Lung microvascular endothelial cell (primary cell): ENCODE measurements around the gene GRK3. TPM values are rescaled to one million over a fixed set of nuclear protein-coding genes. Genes with fewer than 3 reads are reported as not detected.

ENCODE experiments used
- DNase-seq, 2 donors: peaks; one replicate each; pipeline versions ENCODE4 v3.0.0 to v3.0.0-alpha.2; 2010; ENCODE audit warnings: low read depth in 2 of 2
- total RNA-seq: library from RNA; depleted of rRNA; stranded (reverse); fragments of >200 nt; gene quantifications from 2 replicates; pipeline ENCODE4 v1.2.1, GENCODE V29; 2014

The GRK3 gene
- total RNA-seq, 1 donor from 2014 or later: 0.20 TPM

- no peak for DNase-seq
Measured at GRCh38 chr22:25758316-25758715, 193.8 kb downstream of the GRK3 start.

GRCh38 chr22:25759825-25760231, 195.4 kb downstream of the GRK3 start:
- peak; percentile 95 to 96 for DNase-seq

GRCh38 chr22:25760294-25760693, 195.8 kb downstream of the GRK3 start:
- no peak for DNase-seq

DNA sequence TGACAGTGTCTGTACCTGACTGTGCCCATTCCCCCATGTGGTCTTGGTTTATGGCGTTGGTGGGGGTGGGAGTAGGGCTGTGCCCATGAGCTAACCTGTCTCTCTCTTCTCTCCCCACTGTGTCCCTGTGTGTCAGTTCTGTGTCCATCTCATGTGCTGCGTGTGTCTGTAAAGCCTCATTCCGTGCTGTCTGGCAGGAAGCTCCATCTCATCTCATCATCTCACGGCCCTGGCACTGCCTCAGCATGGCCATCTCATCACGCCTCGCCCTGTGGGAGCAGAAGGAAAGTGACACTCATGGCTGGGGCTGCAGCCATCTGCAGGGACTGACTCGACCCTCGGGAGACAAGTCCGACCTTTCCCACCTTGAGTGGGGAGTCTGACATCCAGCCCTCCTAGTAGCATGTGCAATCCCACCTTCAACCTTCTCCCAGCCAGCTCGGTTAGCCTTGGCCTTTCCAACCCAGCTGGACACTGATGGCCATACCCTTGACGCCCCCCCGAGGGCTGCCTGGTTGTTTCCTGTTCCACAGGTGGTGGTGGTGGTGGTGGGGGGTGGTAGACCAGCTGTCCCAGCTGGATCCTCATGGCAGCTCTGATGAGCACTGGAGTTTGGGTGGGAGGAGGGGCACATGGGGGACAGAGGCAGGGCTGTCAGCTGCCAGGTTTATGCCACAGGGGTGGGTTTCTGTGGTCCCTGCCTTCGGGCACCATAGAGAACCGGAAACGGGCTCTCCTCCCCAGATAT, 196.5 kb downstream of the GRK3 start:
- DNase-seq: no peak

DNA sequence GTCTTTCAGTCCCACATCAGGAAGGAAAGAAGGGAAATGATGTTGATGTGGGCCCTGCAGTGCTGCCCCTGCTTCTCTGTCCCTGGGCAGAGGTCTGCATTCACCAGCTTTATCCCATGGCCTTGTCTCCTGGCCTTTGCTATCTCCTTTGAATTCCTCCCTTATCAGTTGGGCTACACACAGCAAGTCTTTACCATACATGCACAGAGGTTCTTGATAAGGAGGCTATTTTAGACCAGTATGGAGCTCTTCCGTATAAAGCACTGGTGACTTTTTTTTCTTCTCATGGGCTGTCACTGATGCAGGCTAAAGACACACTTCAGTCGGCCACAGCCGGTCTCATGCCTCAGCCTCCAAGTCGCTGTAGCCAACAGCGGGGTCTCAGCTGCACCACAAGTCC, 197.7 kb downstream of the GRK3 start:
- DNase-seq: peak in 1 of 2 donors; percentile 38

DNA sequence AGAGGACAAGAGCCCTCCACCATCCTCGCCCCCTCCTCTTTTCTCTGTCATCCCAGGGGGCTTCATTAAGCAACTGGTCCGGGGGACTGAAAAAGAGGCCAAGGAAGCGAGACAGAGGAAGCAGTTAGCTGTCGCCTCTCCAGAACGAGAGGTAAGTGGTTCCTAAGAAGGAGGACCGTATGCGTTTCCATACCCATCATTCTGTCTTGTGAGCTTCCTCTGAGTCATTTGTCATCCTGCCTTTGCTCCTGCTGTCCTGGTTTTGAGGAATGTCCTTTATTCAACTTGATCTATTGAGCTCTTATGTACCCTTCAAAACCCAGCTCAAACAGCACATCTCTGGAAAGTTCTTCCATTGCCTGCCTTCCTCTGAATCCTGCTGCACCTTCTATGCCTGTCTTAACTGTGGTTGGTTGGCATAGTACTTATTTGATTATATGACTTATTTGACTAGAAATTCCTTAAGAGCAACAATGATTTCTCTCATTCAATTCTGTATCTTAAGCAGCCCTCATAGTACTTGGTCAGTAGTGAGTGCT, 198.8 kb downstream of the GRK3 start:
- peak in 1 of 2 donors; percentile 47 for DNase-seq

DNA sequence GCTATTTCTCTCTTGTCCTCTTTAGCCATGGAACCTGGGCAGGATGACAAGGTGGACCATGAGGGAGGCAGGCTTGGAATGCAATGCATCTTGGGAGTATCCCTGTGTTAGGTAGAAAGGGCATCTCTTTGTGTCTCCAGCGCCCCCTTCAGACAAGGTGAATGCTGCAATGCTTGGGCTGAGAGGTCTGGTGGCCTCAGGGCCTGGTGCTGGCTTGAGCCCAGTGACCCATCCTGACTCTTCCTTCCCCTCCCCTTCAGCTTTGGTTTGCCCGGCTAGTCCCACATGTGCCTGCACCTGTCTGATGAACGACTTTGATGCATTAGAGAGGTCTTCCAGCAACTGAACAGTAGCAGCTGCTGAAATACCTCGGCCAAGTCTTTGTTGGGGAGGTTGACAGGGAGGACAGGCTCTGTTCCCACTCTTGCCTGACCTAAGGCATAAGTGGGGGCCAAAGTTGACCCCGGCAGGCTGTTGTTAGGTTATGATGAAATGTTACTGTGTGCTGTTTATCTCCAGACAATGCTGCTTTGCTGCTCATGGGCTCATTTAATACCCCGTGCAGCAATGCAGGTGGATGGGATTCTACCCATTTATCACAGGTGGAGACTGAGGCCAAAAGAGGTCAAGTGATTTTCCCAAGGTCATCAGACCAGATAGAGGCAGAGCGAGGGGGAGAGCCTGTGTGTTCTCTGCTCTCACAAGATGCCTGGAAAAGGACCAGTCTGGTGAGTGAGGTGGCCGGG, 200.0 kb downstream of the GRK3 start:
- DNase-seq: no peak

DNA sequence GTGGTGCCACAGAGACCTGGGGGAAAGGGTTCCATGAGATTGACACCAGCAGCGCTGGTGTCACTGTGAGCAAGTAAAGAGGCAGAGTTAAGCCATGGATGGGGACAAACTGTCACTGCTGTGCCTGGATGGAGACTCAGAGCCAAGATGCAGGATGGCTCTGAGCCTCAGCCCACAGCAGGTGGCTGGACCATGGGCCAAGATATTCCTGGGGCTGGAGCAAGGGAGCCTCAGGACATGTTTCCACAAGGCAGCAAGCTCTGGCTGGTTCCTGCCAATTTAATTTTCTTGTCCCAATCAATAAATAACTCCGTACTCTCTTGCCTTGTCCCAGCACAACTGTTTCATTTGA, 200.5 kb downstream of the GRK3 start:
- DNase-seq: no peak

GRCh38 chr22:25765801-25766200, 201.3 kb downstream of the GRK3 start:
- no peak for DNase-seq

- DNase-seq: no peak
Measured at GRCh38 chr22:25766418-25766817, 201.9 kb downstream of the GRK3 start.

GRCh38 chr22:25770333-25770732, 205.9 kb downstream of the GRK3 start:
- DNase-seq: no peak

DNA sequence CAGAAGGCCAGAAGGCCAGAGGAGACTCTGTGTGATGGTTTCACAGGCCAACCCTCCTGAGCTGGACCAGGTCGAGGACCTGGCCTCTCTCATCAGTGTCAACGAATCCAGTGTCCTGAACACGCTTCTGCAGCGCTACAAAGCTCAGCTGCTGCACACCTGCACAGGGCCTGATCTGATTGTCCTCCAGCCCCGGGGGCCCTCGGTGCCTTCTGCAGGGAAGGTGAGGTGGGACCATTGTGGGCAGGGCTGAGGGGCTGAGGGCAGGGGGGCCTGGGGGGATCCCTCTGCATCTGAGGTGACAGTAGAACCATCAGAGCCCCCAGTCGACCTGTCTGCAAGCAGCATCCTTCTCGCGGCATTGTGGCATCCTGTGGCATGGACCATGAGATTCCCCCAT, 207.8 kb downstream of the GRK3 start:
- no peak for DNase-seq

DNA sequence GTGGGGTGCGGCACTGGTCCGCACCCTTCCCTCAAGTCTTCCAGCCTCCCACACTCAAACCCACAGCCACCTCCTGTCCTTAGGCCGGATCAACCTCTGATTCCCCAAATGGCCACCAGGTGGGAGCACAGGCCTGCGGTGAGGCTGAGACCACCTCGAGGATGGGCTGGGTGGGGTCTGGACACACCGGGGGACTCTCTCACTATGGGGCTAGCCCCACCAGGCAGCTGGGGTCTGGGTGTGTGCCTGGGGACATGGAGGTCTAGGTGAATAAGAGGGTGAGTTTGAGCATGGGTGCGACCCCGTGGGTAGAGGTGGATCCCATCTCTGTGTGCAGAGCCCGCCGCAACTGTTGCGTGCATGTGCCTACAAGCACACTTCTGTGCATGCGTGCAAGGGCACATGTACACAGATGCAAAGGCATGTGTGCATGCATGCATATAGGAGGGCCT, 210.1 kb downstream of the GRK3 start:
- DNase-seq: peak in 1 of 2 donors; percentile 19

GRCh38 chr22:25775531-25775930, 211.1 kb downstream of the GRK3 start:
- DNase-seq: peak in 1 of 2 donors; percentile 39

DNA sequence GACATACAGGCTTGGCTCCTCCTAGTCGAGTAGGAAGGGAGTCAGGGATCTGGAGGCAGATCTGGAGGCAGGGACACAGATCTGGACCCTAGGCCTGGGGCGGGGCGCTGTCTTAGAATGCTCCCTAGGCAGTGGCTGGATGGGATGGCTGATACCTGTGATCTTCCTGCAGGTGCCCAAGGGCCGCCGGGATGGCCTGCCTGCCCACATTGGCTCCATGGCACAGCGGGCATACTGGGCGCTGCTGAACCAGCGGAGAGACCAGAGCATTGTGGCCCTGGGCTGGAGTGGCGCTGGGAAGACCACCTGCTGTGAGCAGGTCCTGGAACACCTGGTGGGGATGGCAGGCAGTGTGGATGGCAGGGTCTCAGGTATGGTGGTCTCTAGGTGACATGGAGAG, 212.9 kb downstream of the GRK3 start:
- DNase-seq: no peak

DNA sequence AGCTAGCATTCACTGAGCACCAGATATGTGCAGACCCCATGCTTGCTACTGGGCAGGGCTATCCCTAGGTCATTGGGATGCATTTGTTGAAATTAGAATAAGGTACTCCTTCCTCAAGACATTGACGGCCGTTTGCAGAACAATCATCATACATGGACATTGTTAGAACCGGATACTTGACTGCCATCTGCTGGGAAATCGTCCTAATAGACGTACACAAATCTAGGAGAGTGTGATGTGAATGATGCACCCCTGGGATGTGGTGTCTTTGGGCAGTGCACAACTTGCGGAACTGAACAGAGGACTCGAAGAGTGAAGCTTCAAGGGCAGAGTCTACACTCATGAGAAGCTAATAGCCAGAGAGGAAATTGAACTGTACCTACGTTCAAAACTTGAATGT, 213.4 kb downstream of the GRK3 start:
- peak; percentile 66 for DNase-seq

Other genes with a start within 250 kb of the GRK3 start
- gene MYO18B, start 177.5 kb downstream of the GRK3 start, total RNA-seq: not detected in 2 replicates